Bone marrow (tissue), 2 donors: ENCODE results near the gene KIF26B.

Experiments used
- DNase-seq, 2 donors: peaks; one replicate each; lab custom pipeline; 2025; lab: John Stamatoyannopoulos, UW

KIF26B gene

GRCh38 chr1:245463392-245464165 is 308.8 kb downstream of the KIF26B start:
- DNase-seq: no peak

GRCh38 chr1:245464290-245464689 is 309.5 kb downstream of the KIF26B start:
- no peak for DNase-seq

- DNase-seq: no peak
Observed at GRCh38 chr1:245465666-245466065, 310.9 kb downstream of the KIF26B start.

- DNase-seq: no peak
Observed at GRCh38 chr1:245466261-245466660, 311.5 kb downstream of the KIF26B start.

- DNase-seq: no peak
Observed at GRCh38 chr1:245467804-245468203, 313.0 kb downstream of the KIF26B start.

GRCh38 chr1:245469006-245469405 is 314.2 kb downstream of the KIF26B start:
- DNase-seq: no peak

GRCh38 chr1:245469734-245470133 is 314.9 kb downstream of the KIF26B start:
- DNase-seq: no peak

- DNase-seq: no peak
Observed at GRCh38 chr1:245475126-245475525, 320.3 kb downstream of the KIF26B start.

- no peak for DNase-seq
Observed at GRCh38 chr1:245475961-245476516, 321.3 kb downstream of the KIF26B start.

GRCh38 chr1:245477941-245478340 is 323.2 kb downstream of the KIF26B start:
- DNase-seq: no peak

GRCh38 chr1:245480393-245481120 is 325.8 kb downstream of the KIF26B start:
- no peak for DNase-seq

GRCh38 chr1:245481261-245481660 is 326.5 kb downstream of the KIF26B start:
- no peak for DNase-seq

GRCh38 chr1:245483247-245483646 is 328.5 kb downstream of the KIF26B start:
- DNase-seq: no peak

- no peak for DNase-seq
Observed at GRCh38 chr1:245484176-245484575, 329.4 kb downstream of the KIF26B start.

GRCh38 chr1:245485996-245486395 is 331.2 kb downstream of the KIF26B start:
- no peak for DNase-seq

GRCh38 chr1:245486775-245487470 is 332.1 kb downstream of the KIF26B start:
- DNase-seq: no peak

GRCh38 chr1:245488346-245489129 is 333.8 kb downstream of the KIF26B start:
- DNase-seq: no peak

- DNase-seq: no peak
Observed at GRCh38 chr1:245489838-245490237, 335.1 kb downstream of the KIF26B start.

- no peak for DNase-seq
Observed at GRCh38 chr1:245493029-245493428, 338.2 kb downstream of the KIF26B start.

GRCh38 chr1:245495681-245496080 is 340.9 kb downstream of the KIF26B start:
- DNase-seq: no peak

- DNase-seq: no peak
Observed at GRCh38 chr1:245500546-245500945, 345.8 kb downstream of the KIF26B start.

- no peak for DNase-seq
Observed at GRCh38 chr1:245501633-245502032, 346.8 kb downstream of the KIF26B start.
